Smooth muscle cell (in vitro differentiated cells): ENCODE data around the gene SFXN4. TPM values are rescaled to one million over a fixed set of nuclear protein-coding genes. Genes with fewer than 3 reads are reported as not detected.
A peak's percentile ranks its signal among the peaks of the same experiment; 100 is the strongest.

Experiments
- DNase-seq: peaks from one replicate; lab custom pipeline; 2025; ENCODE audit not compliant: unreplicated experiment; lab: John Stamatoyannopoulos, UW
- H2AFZ ChIP-seq: fragments of 200-600 bp; sonication (generic); 2 replicates; pipeline ENCODE4 v1.6.0; 2016; ENCODE audit warnings: antibody characterized with exemption, low read depth, mild to moderate bottlenecking
- H3F3A ChIP-seq: fragments of 200-600 bp; sonication (generic); 2 replicates; pipeline ENCODE4 v1.6.0; 2017; ENCODE audit warnings: antibody characterized with exemption, low read depth
- H3K27ac ChIP-seq: fragments of 200-600 bp; sonication (generic); 2 replicates; pipeline ENCODE4 v1.5.1; 2016; ENCODE audit warnings: low read depth, mild to moderate bottlenecking
- H3K27me3 ChIP-seq: fragments of 200-600 bp; sonication (generic); 2 replicates; pipeline ENCODE4 v1.6.1; 2016; ENCODE audit warnings: low read depth, mild to moderate bottlenecking
- H3K36me3 ChIP-seq: fragments of 200-600 bp; sonication (generic); 2 replicates; pipeline ENCODE4 v1.5.1; 2016; ENCODE audit warnings: low read depth
- H3K4me1 ChIP-seq: fragments of 200-600 bp; sonication (generic); 2 replicates; pipeline ENCODE4 v1.5.1; 2016; ENCODE audit warnings: low read depth
- H3K4me2 ChIP-seq: fragments of 200-600 bp; sonication (generic); 2 replicates; pipeline ENCODE4 v1.6.0; 2016; ENCODE audit warnings: mild to moderate bottlenecking
- H3K4me3 ChIP-seq: fragments of 200-600 bp; sonication (generic); 2 replicates; pipeline ENCODE4 v1.5.1; 2016; ENCODE audit warnings: mild to moderate bottlenecking
- H3K79me2 ChIP-seq: fragments of 200-600 bp; sonication (generic); 2 replicates; pipeline ENCODE4 v1.6.0; 2016; ENCODE audit warnings: low read depth, mild to moderate bottlenecking
- H3K9ac ChIP-seq: fragments of 200-600 bp; sonication (generic); 2 replicates; pipeline ENCODE4 v1.6.0; 2016; ENCODE audit warnings: low read depth
- H3K9me3 ChIP-seq: fragments of 200-600 bp; sonication (generic); replicated peaks from 2 replicates; pipeline ENCODE4 v1.5.1; 2016; ENCODE audit warnings: low read depth
- H4K20me1 ChIP-seq: fragments of 200-600 bp; sonication (generic); 2 replicates; pipeline ENCODE4 v1.6.0; 2016; ENCODE audit warnings: low read depth
- WGBS: methylation state at CpG from one replicate; pipeline ENCODE4 v1.1.7; 2016; ENCODE audit warnings: low lambda C conversion rate; 5-methylcytosine and 5-hydroxymethylcytosine counted together
- polyA plus RNA-seq: library from polyadenylated mRNA; unstranded; fragments of >200 nt; fragmentation: Nextera tagmentation; extraction: Ambion mirVana; gene quantifications from 2 replicates; pipeline ENCODE4 v1.2.1, GENCODE V29; 2016
- total RNA-seq: library from RNA; depleted of rRNA; stranded (reverse); fragments of >200 nt; gene quantifications from 2 replicates; pipeline ENCODE4 v1.2.3, GENCODE V29; 2014
- TF ChIP-seq, protein P1 (sequence below): fragments of 200-600 bp; sonication (generic); IDR thresholded peaks from 2 replicates; pipeline ENCODE4 v1.5.1; 2017; ENCODE audit warnings: borderline replicate concordance, mild to moderate bottlenecking, antibody characterized with exemption; ENCODE audit not compliant: insufficient read depth, poor library complexity, severe bottlenecking

Gene SFXN4
- total and polyA plus RNA-seq, 2 experiments from 2014 or later = 12.2 to 16.2 TPM

DNA sequence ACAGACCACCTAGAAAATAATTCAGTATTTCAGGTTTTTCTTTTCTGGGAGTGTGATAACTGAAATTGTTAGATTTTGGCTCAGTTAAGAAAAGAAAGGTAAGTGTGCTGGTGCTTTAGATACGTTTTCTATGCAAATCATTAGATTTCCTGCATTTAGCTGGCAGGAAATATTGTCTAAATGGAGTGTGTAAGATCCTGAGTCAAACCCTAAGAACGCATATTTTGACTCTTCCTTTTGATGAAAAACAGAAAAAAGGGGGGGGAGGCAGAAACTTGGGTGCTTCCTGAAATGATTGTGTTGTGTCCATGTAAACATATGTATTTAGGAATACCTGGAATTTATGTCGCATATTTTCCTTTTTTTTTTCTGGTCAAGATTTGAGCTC is 43.0 kb upstream of the SFXN4 start:
- Histone ChIP-seq H3K4me3 (peak overlapping the region; percentile 86), H3F3A (peaks cover 10% of the 10 kb centered on the region), H3K36me3 (no peaks in the 10 kb centered on the region), H3K4me1 (peaks cover 43% of the 10 kb centered on the region), H3K27ac (peak overlapping the region; percentile 57), H2AFZ (peak overlapping the region; percentile 80), H3K9me3 (no peaks in the 10 kb centered on the region), H3K79me2 (peaks cover 34% of the 10 kb centered on the region), H4K20me1 (no peaks in the 10 kb centered on the region), H3K4me2 (peak overlapping the region; percentile 83), H3K27me3 (no peaks in the 10 kb centered on the region), H3K9ac (peak overlapping the region; percentile 9)
- DNase-seq = no peak
- TF ChIP-seq, protein P1, sequence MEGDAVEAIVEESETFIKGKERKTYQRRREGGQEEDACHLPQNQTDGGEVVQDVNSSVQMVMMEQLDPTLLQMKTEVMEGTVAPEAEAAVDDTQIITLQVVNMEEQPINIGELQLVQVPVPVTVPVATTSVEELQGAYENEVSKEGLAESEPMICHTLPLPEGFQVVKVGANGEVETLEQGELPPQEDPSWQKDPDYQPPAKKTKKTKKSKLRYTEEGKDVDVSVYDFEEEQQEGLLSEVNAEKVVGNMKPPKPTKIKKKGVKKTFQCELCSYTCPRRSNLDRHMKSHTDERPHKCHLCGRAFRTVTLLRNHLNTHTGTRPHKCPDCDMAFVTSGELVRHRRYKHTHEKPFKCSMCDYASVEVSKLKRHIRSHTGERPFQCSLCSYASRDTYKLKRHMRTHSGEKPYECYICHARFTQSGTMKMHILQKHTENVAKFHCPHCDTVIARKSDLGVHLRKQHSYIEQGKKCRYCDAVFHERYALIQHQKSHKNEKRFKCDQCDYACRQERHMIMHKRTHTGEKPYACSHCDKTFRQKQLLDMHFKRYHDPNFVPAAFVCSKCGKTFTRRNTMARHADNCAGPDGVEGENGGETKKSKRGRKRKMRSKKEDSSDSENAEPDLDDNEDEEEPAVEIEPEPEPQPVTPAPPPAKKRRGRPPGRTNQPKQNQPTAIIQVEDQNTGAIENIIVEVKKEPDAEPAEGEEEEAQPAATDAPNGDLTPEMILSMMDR = no peak
- 23% methylated on average over 3 of the region's 3 CpGs for WGBS

DNA sequence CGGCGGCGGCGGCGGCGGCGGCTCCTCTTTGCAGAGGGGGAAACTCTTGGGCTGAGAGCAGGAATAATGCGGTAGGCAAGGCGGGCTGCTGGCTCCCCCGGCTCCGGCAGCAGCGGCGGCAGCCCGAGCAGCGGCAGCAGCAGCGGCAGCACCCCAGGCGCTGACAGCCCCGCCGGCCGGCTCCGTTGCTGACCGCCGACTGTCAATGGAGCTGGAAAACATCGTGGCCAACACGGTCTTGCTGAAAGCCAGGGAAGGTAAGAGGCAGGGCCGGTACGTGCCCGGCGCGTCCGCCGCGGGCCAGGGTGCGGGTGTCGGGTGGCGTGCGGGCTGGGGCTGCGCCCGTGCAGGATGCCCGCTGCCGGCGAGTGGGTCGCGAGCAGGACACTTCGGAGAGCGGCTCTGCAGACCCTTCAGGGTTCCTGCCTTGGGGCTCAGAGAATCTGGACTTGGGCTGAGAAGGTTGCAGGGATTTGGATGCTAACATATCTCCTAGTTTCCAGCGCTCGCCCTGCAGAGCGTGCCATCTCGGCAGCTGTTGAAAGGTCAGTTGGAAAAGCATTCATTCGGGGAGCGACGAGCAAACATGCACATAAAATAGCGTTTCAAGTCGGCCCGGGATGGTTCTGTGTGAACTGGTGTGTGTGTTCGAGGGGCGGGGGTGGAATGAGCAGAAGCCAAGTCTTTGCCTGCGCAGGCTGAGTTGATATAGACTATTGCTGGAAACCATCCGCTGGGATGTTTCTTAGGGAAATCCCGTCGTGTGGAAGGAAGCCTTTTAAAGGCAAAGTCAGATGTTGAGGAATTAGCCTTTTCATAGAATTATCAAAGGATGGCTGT is 42.4 kb upstream of the SFXN4 start:
- DNase-seq = peak; percentile 43
- Histone ChIP-seq H3K36me3 (no peaks in the 10 kb centered on the region), H3K27ac (peak overlapping the region; percentile 57), H3K4me2 (peak overlapping the region; percentile 83), H3K27me3 (no peaks in the 10 kb centered on the region), H3K9ac (peak overlapping the region; percentile 9), H3F3A (peaks cover 10% of the 10 kb centered on the region), H4K20me1 (no peaks in the 10 kb centered on the region), H2AFZ (peak overlapping the region; percentile 80), H3K79me2 (peaks cover 28% of the 10 kb centered on the region), H3K4me3 (peak overlapping the region; percentile 86), H3K4me1 (peaks cover 48% of the 10 kb centered on the region), H3K9me3 (no peaks in the 10 kb centered on the region)
- 1% methylated on average over 45 of the region's 62 CpGs for WGBS
- TF ChIP-seq, protein P1 = no peak

DNA sequence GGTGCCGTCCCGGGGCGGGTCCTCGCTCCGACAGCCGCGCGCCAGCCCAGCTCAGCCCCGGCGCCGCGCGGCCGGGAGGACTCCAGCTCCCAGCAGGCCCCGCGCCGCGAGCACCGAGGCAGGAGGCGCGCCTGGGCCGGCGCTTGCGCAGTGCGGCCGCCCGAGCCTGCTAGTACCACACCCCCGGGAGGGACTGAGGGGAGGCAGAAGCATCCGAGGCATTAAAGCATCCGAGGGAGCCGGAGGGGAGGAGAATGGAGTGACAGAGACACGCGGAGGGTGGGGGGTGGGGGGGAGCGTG is 41.8 kb upstream of the SFXN4 start, which contains the start of gene GRK5:
Gene GRK5 (plus strand): TSS at position 206 of the 301 bp plus-strand sequence. CDS start 347 bp downstream, outside the sequence.
- H3K27ac ChIP-seq = peak within 1 kb of the TSS; percentile 91
- TF ChIP-seq, protein P1 = no peak
- H3K4me1 ChIP-seq = peaks cover 52% of the 10 kb centered on the region
- H3K9ac ChIP-seq = peak within 1 kb of the TSS; percentile 73
- peak within 1 kb of the TSS; percentile 83 for H2AFZ ChIP-seq
- H4K20me1 ChIP-seq = no peaks in the 10 kb centered on the region
- no peaks in the 10 kb centered on the region for H3K9me3 ChIP-seq
- H3K27me3 ChIP-seq = no peaks in the 10 kb centered on the region
- peak; percentile 90 for DNase-seq
- WGBS = under 1% methylated on average over 30 of the region's 34 CpGs
- peak within 1 kb of the TSS; percentile 83 for H3K4me2 ChIP-seq
- peaks cover 10% of the 10 kb centered on the region for H3F3A ChIP-seq
- H3K36me3 ChIP-seq = no peaks in the 10 kb centered on the region
- H3K79me2 ChIP-seq = peaks cover 25% of the 10 kb centered on the region
- H3K4me3 ChIP-seq = peak within 1 kb of the TSS; percentile 86
